Measurements from ENCODE around the gene ATP9A.

DNA sequence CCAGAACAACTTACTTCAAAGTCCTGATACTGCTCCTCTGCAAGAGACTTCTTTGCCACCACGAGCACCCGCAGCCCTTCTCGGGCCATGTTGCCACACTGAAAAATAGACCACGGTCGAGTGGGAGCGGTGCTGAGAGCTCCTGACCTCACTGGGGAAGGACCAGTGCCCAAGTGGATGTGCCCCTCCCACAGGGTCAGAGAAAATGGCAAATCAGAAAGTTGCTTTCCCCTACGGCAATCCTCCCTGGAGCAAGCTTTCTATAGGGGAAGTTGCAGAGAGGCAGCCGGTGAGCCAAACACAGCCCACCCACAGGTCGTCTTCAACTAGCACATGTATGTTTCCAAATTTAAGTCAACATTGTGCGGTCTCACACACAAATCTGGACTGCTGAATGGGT lies 140.6 kb downstream of the ATP9A start:
- no peak for TF ChIP-seq POLR2A (IDR thresholded peaks at IDR 0.05)
- no peak for TF ChIP-seq CTCF (IDR thresholded peaks at IDR 0.05)
